ENCODE measurements around the gene ANKRD63.

The ANKRD63 gene

GRCh38 chr15:40250304-40250656 is 32.6 kb downstream of the ANKRD63 start:
- peak overlapping the region; percentile 82 for H3K27ac ChIP-seq
- TF ChIP-seq CTCF (conservative IDR thresholded peaks at IDR 0.05), result no peak

- TF ChIP-seq CTCF (conservative IDR thresholded peaks at IDR 0.05), result no peak
- H3K27ac ChIP-seq, result peak overlapping the region; percentile 82
Observed at GRCh38 chr15:40249477-40250303, 33.2 kb downstream of the ANKRD63 start.

GRCh38 chr15:40248006-40248783 is 34.7 kb downstream of the ANKRD63 start:
- peak overlapping the region; percentile 82 for H3K27ac ChIP-seq
- no peak for TF ChIP-seq CTCF (conservative IDR thresholded peaks at IDR 0.05)

GRCh38 chr15:40247406-40247971 is 35.4 kb downstream of the ANKRD63 start:
- no peak for TF ChIP-seq CTCF (conservative IDR thresholded peaks at IDR 0.05)

GRCh38 chr15:40246496-40247280 is 36.2 kb downstream of the ANKRD63 start:
- TF ChIP-seq CTCF (conservative IDR thresholded peaks at IDR 0.05), result no peak
- peak overlapping the region; percentile 84; the same call in 1 of the 2 replicates for H3K27ac ChIP-seq

More at GRCh38 chr15:40247406-40247971, 35.4 kb downstream of the ANKRD63 start:
- no peak overlapping the region; the same call in 1 of the 2 replicates for H3K27ac ChIP-seq

GRCh38 chr15:40245666-40246450 is 37.0 kb downstream of the ANKRD63 start:
- H3K27ac ChIP-seq, result peak overlapping the region; percentile 84
- no peak for TF ChIP-seq CTCF (conservative IDR thresholded peaks at IDR 0.05)

Measured in VCaP (cell line).